GM19438 (cell line): ENCODE data around the gene RNF126.
"Not testable (repeated sequence)": the region's sequence is repeated elsewhere in the genome, so short reads cannot be mapped to it uniquely, and the experiment has no call there.

Experiments
- ATAC-seq: cut with Tn5 transposase; IDR thresholded peaks from one replicate; pipeline ENCODE4 v1.9.1; 2021; ENCODE audit warnings: low read depth; ENCODE audit not compliant: unreplicated experiment

RNF126 gene

GRCh38 chr19:686589-687297, 23.7 kb upstream of the RNF126 start:
- ATAC-seq: no peak

GRCh38 chr19:685454-685931, 22.5 kb upstream of the RNF126 start:
- ATAC-seq: no peak

- no peak for ATAC-seq
These were observed 19.8 kb upstream of the RNF126 start for GRCh38 chr19:682678-683320.

DNA sequence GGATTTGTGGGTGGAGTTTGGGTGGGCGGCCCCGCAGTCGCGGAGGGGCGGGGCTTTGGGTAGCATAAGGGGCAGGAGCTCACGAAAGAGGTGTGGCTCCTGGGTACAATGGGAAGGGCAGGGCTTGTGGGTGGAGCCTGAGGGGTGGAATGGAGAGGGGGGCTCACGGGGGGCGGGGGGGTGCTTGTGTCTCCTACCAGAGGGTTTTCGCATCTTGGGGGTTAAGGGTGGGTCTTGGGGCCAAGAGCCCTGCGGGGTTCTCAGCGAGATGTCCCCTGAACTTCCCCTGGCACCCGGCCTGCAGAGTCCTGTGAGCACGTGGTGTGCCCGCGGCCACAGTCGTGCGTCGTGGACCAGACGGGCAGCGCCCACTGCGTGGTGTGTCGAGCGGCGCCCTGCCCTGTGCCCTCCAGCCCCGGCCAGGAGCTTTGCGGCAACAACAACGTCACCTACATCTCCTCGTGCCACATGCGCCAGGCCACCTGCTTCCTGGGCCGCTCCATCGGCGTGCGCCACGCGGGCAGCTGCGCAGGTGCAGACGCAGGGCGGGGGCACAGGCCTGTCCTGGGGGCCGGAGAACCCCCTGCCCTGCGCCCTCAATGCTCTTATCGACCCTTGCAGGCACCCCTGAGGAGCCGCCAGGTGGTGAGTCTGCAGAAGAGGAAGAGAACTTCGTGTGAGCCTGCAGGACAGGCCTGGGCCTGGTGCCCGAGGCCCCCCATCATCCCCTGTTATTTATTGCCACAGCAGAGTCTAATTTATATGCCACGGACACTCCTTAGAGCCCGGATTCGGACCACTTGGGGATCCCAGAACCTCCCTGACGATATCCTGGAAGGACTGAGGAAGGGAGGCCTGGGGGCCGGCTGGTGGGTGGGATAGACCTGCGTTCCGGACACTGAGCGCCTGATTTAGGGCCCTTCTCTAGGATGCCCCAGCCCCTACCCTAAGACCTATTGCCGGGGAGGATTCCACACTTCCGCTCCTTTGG, 18.3 kb upstream of the RNF126 start:
- no peak for ATAC-seq

DNA sequence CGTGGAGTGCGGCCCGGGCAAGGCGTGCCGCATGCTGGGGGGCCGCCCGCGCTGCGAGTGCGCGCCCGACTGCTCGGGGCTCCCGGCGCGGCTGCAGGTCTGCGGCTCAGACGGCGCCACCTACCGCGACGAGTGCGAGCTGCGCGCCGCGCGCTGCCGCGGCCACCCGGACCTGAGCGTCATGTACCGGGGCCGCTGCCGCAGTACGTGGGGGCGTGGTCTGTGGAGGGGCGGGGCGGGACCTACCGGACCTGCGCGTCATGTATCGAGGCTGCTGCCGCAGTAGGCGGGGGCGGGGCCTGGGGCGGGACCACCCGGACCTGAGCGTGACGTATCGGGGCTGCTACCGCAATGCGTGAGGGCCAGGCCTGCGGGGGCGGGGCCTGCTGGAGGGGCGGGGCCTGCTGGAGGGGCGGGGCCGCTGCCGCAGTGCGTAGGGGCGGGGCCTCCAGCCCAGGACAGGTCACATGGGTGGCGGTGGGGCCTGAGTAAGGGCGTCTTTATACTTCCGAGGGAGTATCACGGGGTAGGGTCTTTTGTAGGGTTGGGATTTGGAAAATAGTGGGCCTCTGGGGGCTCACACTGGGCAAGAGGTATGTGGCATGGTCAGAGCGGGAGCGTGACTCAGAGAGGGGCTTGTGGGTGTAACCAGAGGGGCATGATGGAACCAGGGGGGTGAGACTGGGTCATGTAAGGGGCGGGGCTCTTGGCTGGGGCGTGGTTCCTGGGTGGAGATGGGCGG, 17.4 kb upstream of the RNF126 start:
- ATAC-seq: peak; percentile 57

DNA sequence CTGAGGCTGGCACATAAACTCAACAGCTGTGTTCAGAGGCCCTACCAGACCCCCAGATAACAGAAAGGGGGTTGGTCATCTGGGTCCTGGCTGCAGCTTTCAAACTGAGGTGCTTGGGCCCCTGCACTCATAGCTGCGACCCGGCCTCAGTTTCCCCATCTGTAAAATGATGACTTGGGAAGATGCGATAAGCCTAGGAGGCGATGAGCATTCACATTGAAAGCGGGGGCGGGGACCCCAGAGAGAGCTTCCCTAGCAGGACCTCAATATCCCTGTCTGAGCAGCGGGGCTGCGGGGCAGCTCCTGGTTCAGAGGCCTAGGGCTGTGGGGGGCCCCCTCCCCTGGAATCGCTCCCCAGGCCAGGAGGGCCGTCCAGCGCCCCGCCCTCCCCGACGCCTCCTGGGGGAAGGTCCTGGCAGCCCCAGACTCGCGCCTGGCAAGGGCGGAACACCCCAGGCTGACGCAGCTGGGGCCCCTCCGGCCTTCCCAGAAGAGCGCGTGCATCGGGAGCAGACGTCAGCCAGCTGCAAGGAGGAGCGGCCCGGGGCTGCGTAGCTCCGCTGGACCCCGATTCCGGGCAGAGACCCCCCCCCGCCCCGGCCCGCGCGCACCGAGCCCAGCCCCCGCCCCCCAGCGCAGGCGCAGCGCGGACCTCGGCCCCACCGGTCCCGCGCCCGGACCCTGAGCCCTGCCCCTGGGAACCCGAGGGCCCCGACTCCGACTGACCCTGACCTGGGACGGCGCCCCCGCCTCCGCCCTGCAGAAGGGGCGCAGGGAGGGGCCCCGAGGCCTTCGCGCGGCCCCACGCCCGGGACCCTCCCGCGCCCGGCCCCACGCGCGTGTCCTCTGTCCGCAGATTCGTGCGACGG, 16.6 kb upstream of the RNF126 start:
- peak; percentile 13 for ATAC-seq

DNA sequence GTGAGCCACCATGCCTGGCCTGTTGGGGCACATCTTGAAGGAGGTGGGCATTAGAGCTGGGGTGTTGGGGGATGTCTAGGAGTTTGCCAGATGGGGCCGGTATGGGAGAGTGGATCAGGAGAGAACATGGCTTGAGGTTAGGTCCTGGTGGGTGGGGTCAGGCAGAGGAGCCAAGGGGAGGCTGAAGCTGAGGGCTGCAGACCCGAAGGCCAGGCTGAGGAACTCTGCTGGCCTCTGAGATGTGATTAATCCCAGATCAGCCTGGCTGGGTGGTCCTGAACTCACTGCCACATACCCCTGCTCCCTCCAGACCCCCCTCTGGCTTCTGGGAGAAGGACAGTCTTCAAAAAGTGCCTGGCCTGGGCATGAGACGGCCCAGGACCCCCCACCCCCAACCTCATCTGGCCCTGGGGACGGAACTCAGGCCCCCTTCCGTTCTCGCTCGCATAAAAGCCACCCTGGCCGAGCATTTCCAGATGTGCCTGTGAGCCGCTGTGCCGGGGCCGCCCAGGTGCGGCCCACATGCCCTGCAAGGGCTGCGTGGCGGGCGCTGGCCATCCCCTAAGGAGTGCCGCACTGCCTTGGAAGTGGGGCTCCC, 15.9 kb upstream of the RNF126 start:
- ATAC-seq: no peak

DNA sequence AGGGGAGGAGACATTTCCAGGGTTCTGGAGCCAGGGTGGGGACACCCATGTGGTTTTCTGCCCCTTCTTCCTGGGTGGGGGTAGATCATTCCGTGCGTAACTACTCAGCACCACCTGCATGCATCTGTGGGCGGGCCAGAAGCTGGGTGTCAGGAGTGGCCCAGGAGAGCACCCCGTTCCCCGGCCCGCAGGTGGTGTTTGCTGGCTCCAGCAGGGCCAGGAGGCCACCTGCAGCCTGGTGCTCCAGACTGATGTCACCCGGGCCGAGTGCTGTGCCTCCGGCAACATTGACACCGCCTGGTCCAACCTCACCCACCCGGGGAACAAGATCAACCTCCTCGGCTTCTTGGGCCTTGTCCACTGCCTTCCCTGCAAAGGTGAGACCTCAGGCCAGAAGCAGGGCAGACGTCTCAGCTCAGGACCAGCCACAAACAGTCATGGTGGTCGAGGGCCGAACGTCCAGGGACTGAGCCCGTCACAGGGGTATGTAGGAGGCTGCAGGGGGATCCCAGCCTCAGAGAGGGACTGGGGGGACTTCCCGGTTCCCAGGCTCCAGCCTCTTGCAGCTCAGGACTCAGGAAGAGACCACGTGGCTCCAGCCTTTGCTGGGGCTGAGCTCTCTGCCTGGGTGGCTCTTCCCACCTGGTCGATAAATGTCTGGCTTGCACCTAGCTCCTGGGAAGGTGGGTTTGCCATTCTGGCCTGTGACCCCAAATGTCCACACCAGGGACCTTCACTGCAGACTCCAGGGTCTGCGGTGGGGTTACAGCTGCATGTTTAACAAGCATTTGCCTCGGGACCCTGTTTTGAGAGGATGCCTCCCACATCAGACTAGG, 14.8 kb upstream of the RNF126 start:
- no peak for ATAC-seq

GRCh38 chr19:677201-677600, 14.2 kb upstream of the RNF126 start:
- no peak for ATAC-seq

- no peak for ATAC-seq
These were observed 13.5 kb upstream of the RNF126 start, which contains the start of gene FSTL3 for GRCh38 chr19:676339-677105. Gene FSTL3 (plus strand): TSS chr19:676392. CDS start chr19:676424, 32 bp downstream.

- no peak for ATAC-seq
These were observed 13.0 kb upstream of the RNF126 start for GRCh38 chr19:676007-676338.

DNA sequence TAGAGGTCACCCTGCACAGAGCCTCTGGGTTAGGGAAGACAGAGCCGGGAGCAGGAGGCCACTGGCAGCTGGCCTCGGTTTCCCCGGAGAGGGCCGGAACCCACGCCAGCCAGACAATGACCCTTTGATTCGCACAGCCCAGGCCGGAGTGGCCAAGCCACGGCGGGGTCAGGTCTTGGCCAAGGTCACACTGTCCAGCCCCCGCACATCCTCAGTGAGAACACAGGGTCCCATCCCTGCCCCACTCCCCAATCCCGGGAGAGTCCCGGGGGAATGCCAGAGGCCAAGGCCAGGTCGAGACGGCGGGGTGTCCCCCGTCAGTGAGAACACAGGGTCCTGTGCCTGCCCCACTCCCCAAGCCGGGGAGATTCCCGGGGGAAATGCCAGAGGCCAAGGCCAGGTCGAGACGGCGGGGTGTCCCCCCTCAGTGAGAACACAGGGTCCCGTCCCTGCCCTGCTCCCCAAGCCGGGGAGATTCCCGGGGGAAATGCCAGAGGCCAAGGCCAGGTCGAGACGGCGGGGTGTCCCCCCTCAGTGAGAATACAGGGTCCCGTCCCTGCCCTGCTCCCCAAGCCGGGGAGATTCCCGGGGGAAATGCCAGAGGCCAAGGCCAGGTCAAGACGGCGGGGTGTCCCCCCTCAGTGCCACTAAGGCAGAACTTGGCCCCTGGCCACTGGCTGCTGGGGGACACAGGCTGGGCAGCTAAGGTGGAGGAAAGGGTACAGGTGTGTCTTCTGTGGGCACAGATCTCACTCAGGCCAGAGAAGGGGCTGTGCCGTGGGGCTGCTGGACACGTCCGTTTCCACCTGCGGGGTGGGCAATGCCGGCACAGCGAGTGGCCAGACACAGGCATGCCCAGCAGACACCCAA, 11.5 kb upstream of the RNF126 start:
- no peak for ATAC-seq

GRCh38 chr19:670609-671075, 7.6 kb upstream of the RNF126 start:
- no peak for ATAC-seq

- not testable (repeated sequence) for ATAC-seq
These were observed 5.8 kb upstream of the RNF126 start for GRCh38 chr19:668675-669434.

- ATAC-seq: not testable (repeated sequence)
These were observed 4.1 kb upstream of the RNF126 start for GRCh38 chr19:666985-667573.
